Endodermal cell (in vitro differentiated cells): Measurements from ENCODE around the gene NOTUM. TPM values are rescaled to one million over a fixed set of nuclear protein-coding genes. Genes with fewer than 3 reads are reported as not detected.

Experiments used
- DNase-seq: peaks from one replicate; pipeline ENCODE4 v3.0.0-alpha.2; 2017
- H3K27ac ChIP-seq: 2 replicates; pipeline ENCODE4 v1.5.1; 2013; ENCODE audit warnings: mild to moderate bottlenecking, low read depth, low read length, moderate library complexity
- H3K27me3 ChIP-seq: 2 replicates; pipeline ENCODE4 v1.6.1; 2013; ENCODE audit warnings: mild to moderate bottlenecking, low read length, moderate library complexity; ENCODE audit not compliant: insufficient read depth, control insufficient read depth, poor library complexity, severe bottlenecking
- H3K36me3 ChIP-seq: 2 replicates; pipeline ENCODE4 v1.7.0; 2013; ENCODE audit warnings: mild to moderate bottlenecking, low read length, moderate library complexity; ENCODE audit not compliant: control insufficient read depth, insufficient read depth
- H3K4me1 ChIP-seq: one replicate; pipeline ENCODE4 v1.7.0; 2013; ENCODE audit warnings: low read length; ENCODE audit not compliant: control insufficient read depth, insufficient read depth
- H3K4me3 ChIP-seq: 2 replicates; pipeline ENCODE4 v1.5.1; 2013; ENCODE audit warnings: mild to moderate bottlenecking, low read length, moderate library complexity
- H3K9ac ChIP-seq: 2 replicates; pipeline ENCODE4 v1.6.1; 2013; ENCODE audit warnings: mild to moderate bottlenecking, low read length, moderate library complexity; ENCODE audit not compliant: poor library complexity, severe bottlenecking; ENCODE audit errors: extremely low read depth
- H3K9me3 ChIP-seq: 2 replicates; pipeline ENCODE4 v1.6.1; 2013; ENCODE audit warnings: mild to moderate bottlenecking, low read length, moderate library complexity; ENCODE audit not compliant: control insufficient read depth
- H3K27ac Mint-ChIP-seq: 2 replicates; pipeline ENCODE4 v1.8.0; 2020; ENCODE audit warnings: mixed read lengths
- H3K27me3 Mint-ChIP-seq: 2 replicates; pipeline ENCODE4 v1.8.0; 2021; ENCODE audit warnings: mild to moderate bottlenecking, mixed read lengths; ENCODE audit not compliant: insufficient read depth
- H3K36me3 Mint-ChIP-seq: 2 replicates; pipeline ENCODE4 v1.8.0; 2020; ENCODE audit warnings: low read depth, mixed read lengths
- H3K4me1 Mint-ChIP-seq: 2 replicates; pipeline ENCODE4 v1.8.0; 2020; ENCODE audit warnings: mixed read lengths
- H3K4me3 Mint-ChIP-seq: 2 replicates; pipeline ENCODE4 v1.8.0; 2020; ENCODE audit warnings: mild to moderate bottlenecking, moderate library complexity, mixed read lengths
- H3K9me3 Mint-ChIP-seq: 2 replicates; pipeline ENCODE4 v1.8.0; 2020; ENCODE audit warnings: mild to moderate bottlenecking, mixed read lengths
- CTCF ChIP-seq: fragments of 200-600 bp; sonication (generic); conservative IDR thresholded peaks from 2 replicates; pipeline ENCODE4 v1.5.0; 2021; ENCODE audit warnings: antibody characterized with exemption, mild to moderate bottlenecking
- WGBS, 2 experiments: methylation state at CpG; one replicate each; pipeline versions ENCODE4 v1.1.5 to v1.1.7; 2013; ENCODE audit warnings: missing lambda C conversion rate in 2 of 2, mixed read lengths in 1 of 2; ENCODE audit not compliant: insufficient coverage in 1 of 2, insufficient read length in 1 of 2; 5-methylcytosine and 5-hydroxymethylcytosine counted together
- total RNA-seq, 2 donors: library from RNA; stranded (reverse); fragmentation: NEBNext Ultra II Directional in 1 of 2; extraction: Animal tissue kit (Norgen Biotek cat#: 25700) in 1 of 2; gene quantifications; 2 replicates in 1 of 2; 3 replicates in 1 of 2; pipeline ENCODE4 v1.2.1, GENCODE V29; 2021

Gene NOTUM
- total RNA-seq, 2 donors from 2014 or later = 12.5 to 26.3 TPM

- Histone ChIP-seq H3K27me3 (peaks cover 59% of the 10 kb centered on the region), H3K4me3 (no peak overlapping the region), H3K9me3 (no peaks in the 10 kb centered on the region), H3K27ac (no peak overlapping the region), H3K9ac (no peak overlapping the region), H3K4me1 (no peaks in the 10 kb centered on the region), H3K36me3 (no peaks in the 10 kb centered on the region)
- TF ChIP-seq CTCF = no peak
- Mint-ChIP-seq H3K4me1 (peaks cover 19% of the 10 kb centered on the region), H3K36me3 (no peaks in the 10 kb centered on the region), H3K9me3 (no peaks in the 10 kb centered on the region), H3K4me3 (peak overlapping the region; percentile 40), H3K27me3 (peaks cover 56% of the 10 kb centered on the region), H3K27ac (no peak overlapping the region)
- DNase-seq = peak; percentile 84
- 4 to 7% methylated on average over 32 to 98 of the region's 98 CpGs for WGBS, 2 experiments
These were observed 643 bp downstream of the NOTUM start for GRCh38 chr17:81960130-81960958.

DNA sequence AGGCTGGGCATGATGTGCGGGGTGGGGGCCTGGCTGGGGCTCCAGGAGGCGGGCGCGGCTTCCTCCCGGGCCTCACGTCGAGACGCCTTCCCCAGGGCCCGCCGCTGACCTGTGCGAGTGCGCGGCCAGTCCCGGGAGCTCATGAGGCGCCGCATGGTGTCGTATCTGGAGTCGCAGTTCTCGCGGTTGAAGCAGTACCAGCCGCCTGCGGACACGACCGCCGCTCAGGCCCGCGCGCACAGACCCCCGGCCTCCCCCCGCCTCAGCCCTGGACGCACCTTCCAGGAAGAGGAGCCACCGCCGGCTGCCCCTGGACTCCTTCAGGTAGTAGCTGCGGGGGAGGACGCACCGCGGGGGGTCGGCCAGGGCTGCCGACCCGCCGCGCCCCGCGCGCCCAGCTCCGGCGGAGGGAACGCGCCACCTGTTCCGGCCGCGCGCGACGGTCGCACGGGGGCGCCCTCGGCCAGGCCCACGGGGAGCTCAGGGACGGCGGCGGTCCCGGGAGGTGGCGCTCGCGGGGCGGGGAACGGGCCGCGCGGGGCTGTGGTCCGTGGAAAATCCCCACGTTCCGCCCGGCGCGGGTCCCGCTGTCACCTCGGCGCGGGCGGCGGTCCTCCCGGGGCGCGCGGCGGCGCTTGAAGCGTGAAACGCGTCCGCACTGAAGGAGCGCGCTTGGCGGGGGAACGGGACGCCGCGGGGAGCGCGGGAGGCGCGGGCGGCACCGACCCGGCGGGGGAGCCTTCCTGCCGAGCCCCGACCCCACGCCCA lies 1.4 kb downstream of the NOTUM start:
- Mint-ChIP-seq H3K9me3 (no peaks in the 10 kb centered on the region), H3K27me3 (peaks cover 52% of the 10 kb centered on the region), H3K36me3 (no peaks in the 10 kb centered on the region), H3K4me3 (peak overlapping the region; percentile 45), H3K27ac (no peak overlapping the region), H3K4me1 (peaks cover 19% of the 10 kb centered on the region)
- no peaks in the 10 kb centered on the region for H3K4me1 ChIP-seq
- H3K27me3 ChIP-seq = peaks cover 55% of the 10 kb centered on the region
- peak; percentile 62 for TF ChIP-seq CTCF
- no peak overlapping the region for H3K27ac ChIP-seq
- H3K4me3 ChIP-seq = no peak overlapping the region
- no peaks in the 10 kb centered on the region for H3K9me3 ChIP-seq
- 7 to 10% methylated on average over 13 to 112 of the region's 112 CpGs for WGBS, 2 experiments
- H3K9ac ChIP-seq = no peak overlapping the region
- no peaks in the 10 kb centered on the region for H3K36me3 ChIP-seq
- peak; percentile 90 for DNase-seq

- Mint-ChIP-seq H3K27me3 (peaks cover 47% of the 10 kb centered on the region), H3K27ac (no peak overlapping the region), H3K4me3 (peak overlapping the region; percentile 45), H3K36me3 (no peaks in the 10 kb centered on the region), H3K9me3 (no peaks in the 10 kb centered on the region), H3K4me1 (peaks cover 12% of the 10 kb centered on the region)
- TF ChIP-seq CTCF = no peak
- Histone ChIP-seq H3K27ac (no peak overlapping the region), H3K4me3 (no peak overlapping the region), H3K27me3 (peaks cover 53% of the 10 kb centered on the region), H3K9ac (no peak overlapping the region), H3K9me3 (no peaks in the 10 kb centered on the region), H3K4me1 (no peaks in the 10 kb centered on the region), H3K36me3 (no peaks in the 10 kb centered on the region)
- 78 to 88% methylated on average over 9 to 15 of the region's 15 CpGs for WGBS, 2 experiments
- DNase-seq = peak; percentile 58
These were observed 2.2 kb downstream of the NOTUM start for GRCh38 chr17:81958633-81959342.
